ENCODE data around the gene MDM2. TPM values are rescaled to one million over a fixed set of nuclear protein-coding genes. Genes with fewer than 3 reads are reported as not detected.

MDM2 gene
- polyA plus RNA-seq, 1 of the 3 experiments (the other 2 are of a cell fraction) = 21.5 TPM

DNA sequence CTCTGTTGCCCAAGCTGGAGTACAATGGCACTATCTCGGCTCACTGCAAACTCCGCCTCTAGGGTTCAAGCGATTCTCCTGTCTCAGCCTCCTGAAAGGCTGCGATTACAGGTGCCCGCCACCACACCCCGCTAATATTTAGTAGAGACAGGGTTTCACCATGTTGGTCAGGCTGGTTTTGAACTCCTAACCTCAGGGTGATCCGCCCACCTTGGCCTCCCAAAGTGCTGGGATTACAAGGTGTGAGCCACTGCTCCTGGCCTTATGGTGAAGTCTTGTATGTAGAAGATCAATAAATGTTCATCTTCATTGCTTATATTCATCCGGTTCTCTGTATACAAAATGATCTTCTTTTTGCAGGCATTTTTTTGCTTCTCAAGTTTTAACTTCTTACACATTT lies 47.8 kb downstream of the MDM2 start:
- H3K27ac ChIP-seq (ENCODE audit: low read depth in 2 of 2, low read length in 1 of 2) = peak overlapping the region in 1 of 2 experiments; percentile 32; a peak in 1 of 4 replicates
- ChIA-PET POLR2A (no interaction called here), CTCF (interaction anchor here (1.0 kb wide), 1 partner anchor 214 kb away, joined by 4 read pairs; no protein-coding TSS in a partner anchor)
- peaks cover 20% of the 10 kb centered on the region for H3F3A ChIP-seq (replicated peaks; ENCODE audit: insufficient read depth)
- no peak overlapping the region for H3K4me2 ChIP-seq
- H4K20me1 ChIP-seq (ENCODE audit: insufficient read depth) = no peaks in the 10 kb centered on the region
- H3K9me2 ChIP-seq = no peaks in the 10 kb centered on the region
- DNase-seq = no peak
- no peak overlapping the region for H3K9ac ChIP-seq
- H3K79me2 ChIP-seq (ENCODE audit: insufficient read depth) = no peaks in the 10 kb centered on the region
- H3K27me3 ChIP-seq (ENCODE audit: insufficient read depth) = no peaks in the 10 kb centered on the region
- no peak for TF ChIP-seq MXI1 (IDR thresholded peaks at IDR 0.05; ENCODE audit: low read depth, low read length)
- TF ChIP-seq FOXM1 (IDR thresholded peaks at IDR 0.05; ENCODE audit: low read depth) = no peak
- TF ChIP-seq ELF1 (IDR thresholded peaks at IDR 0.05) = no peak
- no peak for TF ChIP-seq FOSL2 (IDR thresholded peaks at IDR 0.05; ENCODE audit: borderline replicate concordance, low read depth)
- H3K4me1 ChIP-seq (ENCODE audit: control insufficient read depth in 1 of 2, insufficient read depth in 2 of 2, low read depth in 1 of 2, low read length in 1 of 2) = peaks cover 0 to 2% of the 10 kb centered on the region in 2 experiments; a peak in 2 of 4 replicates
- 89% methylated on average over 8 of the region's 8 CpGs for WGBS (ENCODE audit: low lambda C conversion rate)
- no peak overlapping the region for H3K4me3 ChIP-seq (ENCODE audit: low read depth in 2 of 2, low read length in 1 of 2)
- no peaks in the 10 kb centered on the region for H3K36me3 ChIP-seq (replicated peaks in 1 of 2; ENCODE audit: control insufficient read depth in 1 of 2, insufficient read depth in 2 of 2, low read length in 1 of 2)
- no peaks in the 10 kb centered on the region for H3K9me3 ChIP-seq
- H2AFZ ChIP-seq (ENCODE audit: low read depth) = no peak overlapping the region

- ChIA-PET POLR2A (no interaction called here), CTCF (no interaction called here)
- DNase-seq = no peak
- TF ChIP-seq MXI1 (IDR thresholded peaks at IDR 0.05; ENCODE audit: low read depth, low read length) (no peak), POLR2AphosphoS5 (IDR thresholded peaks at IDR 0.05; ENCODE audit: low read depth, low read length) (peak; percentile 32; the same call in 1 of the 2 replicates), TEAD4 (IDR thresholded peaks at IDR 0.05; ENCODE audit: borderline replicate concordance, insufficient read depth) (peak; percentile 76; the same call in 1 of the 2 replicates), MEF2A (IDR thresholded peaks at IDR 0.05; ENCODE audit: borderline replicate concordance, low read depth) (no peak), EP300 (IDR thresholded peaks at IDR 0.05; ENCODE audit: borderline replicate concordance in 1 of 2, low read depth in 1 of 2, low read length in 1 of 2) (peak; percentile 50 to 63; a peak in 2 of 4 replicates), GATA2 (CRISPR knock-in tag; IDR thresholded peaks at IDR 0.05) (no peak), TCF12 (IDR thresholded peaks at IDR 0.05) (peak; percentile 92), NFIC (IDR thresholded peaks at IDR 0.05; ENCODE audit: borderline replicate concordance) (peak; percentile 59; the same call in 1 of the 2 replicates), FOXM1 (IDR thresholded peaks at IDR 0.05; ENCODE audit: low read depth) (peak; percentile 41; the same call in 1 of the 2 replicates), JUND (IDR thresholded peaks at IDR 0.05) (peak; percentile 52; the same call in 1 of the 2 replicates), REST (IDR thresholded peaks at IDR 0.05; ENCODE audit: low read depth, low read length) (no peak)
- TF ChIP-seq, protein P1, sequence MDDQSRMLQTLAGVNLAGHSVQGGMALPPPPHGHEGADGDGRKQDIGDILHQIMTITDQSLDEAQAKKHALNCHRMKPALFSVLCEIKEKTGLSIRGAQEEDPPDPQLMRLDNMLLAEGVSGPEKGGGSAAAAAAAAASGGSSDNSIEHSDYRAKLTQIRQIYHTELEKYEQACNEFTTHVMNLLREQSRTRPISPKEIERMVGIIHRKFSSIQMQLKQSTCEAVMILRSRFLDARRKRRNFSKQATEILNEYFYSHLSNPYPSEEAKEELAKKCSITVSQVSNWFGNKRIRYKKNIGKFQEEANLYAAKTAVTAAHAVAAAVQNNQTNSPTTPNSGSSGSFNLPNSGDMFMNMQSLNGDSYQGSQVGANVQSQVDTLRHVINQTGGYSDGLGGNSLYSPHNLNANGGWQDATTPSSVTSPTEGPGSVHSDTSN (IDR thresholded peaks at IDR 0.05) = peak; percentile 71
- TF ChIP-seq, protein P2, sequence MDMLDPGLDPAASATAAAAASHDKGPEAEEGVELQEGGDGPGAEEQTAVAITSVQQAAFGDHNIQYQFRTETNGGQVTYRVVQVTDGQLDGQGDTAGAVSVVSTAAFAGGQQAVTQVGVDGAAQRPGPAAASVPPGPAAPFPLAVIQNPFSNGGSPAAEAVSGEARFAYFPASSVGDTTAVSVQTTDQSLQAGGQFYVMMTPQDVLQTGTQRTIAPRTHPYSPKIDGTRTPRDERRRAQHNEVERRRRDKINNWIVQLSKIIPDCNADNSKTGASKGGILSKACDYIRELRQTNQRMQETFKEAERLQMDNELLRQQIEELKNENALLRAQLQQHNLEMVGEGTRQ (IDR thresholded peaks at IDR 0.05; ENCODE audit: borderline replicate concordance, low read depth, low read length) = no peak
- TF ChIP-seq, protein P3, sequence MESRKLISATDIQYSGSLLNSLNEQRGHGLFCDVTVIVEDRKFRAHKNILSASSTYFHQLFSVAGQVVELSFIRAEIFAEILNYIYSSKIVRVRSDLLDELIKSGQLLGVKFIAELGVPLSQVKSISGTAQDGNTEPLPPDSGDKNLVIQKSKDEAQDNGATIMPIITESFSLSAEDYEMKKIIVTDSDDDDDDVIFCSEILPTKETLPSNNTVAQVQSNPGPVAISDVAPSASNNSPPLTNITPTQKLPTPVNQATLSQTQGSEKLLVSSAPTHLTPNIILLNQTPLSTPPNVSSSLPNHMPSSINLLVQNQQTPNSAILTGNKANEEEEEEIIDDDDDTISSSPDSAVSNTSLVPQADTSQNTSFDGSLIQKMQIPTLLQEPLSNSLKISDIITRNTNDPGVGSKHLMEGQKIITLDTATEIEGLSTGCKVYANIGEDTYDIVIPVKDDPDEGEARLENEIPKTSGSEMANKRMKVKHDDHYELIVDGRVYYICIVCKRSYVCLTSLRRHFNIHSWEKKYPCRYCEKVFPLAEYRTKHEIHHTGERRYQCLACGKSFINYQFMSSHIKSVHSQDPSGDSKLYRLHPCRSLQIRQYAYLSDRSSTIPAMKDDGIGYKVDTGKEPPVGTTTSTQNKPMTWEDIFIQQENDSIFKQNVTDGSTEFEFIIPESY (IDR thresholded peaks at IDR 0.05; ENCODE audit: borderline replicate concordance, low read depth) = no peak
- TF ChIP-seq, protein P4, sequence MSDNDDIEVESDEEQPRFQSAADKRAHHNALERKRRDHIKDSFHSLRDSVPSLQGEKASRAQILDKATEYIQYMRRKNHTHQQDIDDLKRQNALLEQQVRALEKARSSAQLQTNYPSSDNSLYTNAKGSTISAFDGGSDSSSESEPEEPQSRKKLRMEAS (IDR thresholded peaks at IDR 0.05; ENCODE audit: low read depth) = no peak
- H3K4me3 ChIP-seq (ENCODE audit: low read depth in 2 of 2, low read length in 1 of 2) = no peak overlapping the region
- 0 out of 4 replicates have a peak overlapping the region, but pooled peaks of 1 of the 2 experiments have one; percentile 6 for H3K27ac ChIP-seq (ENCODE audit: low read depth in 2 of 2, low read length in 1 of 2)
- 0 out of 2 replicates have a peak overlapping the region, but pooled peaks have one; percentile 18 for H3K4me2 ChIP-seq
- H3K9ac ChIP-seq = no peak overlapping the region
- no peaks in the 10 kb centered on the region for H3K79me2 ChIP-seq (ENCODE audit: insufficient read depth)
- no peaks in the 10 kb centered on the region for H3K9me3 ChIP-seq
- peaks cover 14% of the 10 kb centered on the region for H3F3A ChIP-seq (replicated peaks; ENCODE audit: insufficient read depth)
- no peaks in the 10 kb centered on the region for H3K36me3 ChIP-seq (replicated peaks in 1 of 2; ENCODE audit: control insufficient read depth in 1 of 2, insufficient read depth in 2 of 2, low read length in 1 of 2)
- H3K27me3 ChIP-seq (ENCODE audit: insufficient read depth) = no peaks in the 10 kb centered on the region
- no peaks in the 10 kb centered on the region for H4K20me1 ChIP-seq (ENCODE audit: insufficient read depth)
- no peaks in the 10 kb centered on the region for H3K9me2 ChIP-seq
- peaks cover 0 to 2% of the 10 kb centered on the region in 2 experiments; a peak in 2 of 4 replicates for H3K4me1 ChIP-seq (ENCODE audit: control insufficient read depth in 1 of 2, insufficient read depth in 2 of 2, low read depth in 1 of 2, low read length in 1 of 2)
- 16% methylated on average over 3 of the region's 3 CpGs for WGBS (ENCODE audit: low lambda C conversion rate)
- no peak overlapping the region for H2AFZ ChIP-seq (ENCODE audit: low read depth)
Measured at GRCh38 chr12:68856510-68856909, 48.5 kb downstream of the MDM2 start.

All from SK-N-SH (cell line).